Dedifferentiated amniotic fluid mesenchymal stem cell (primary cell): ENCODE results near the gene GPRASP3.
"Not testable (repeated sequence)": the region's sequence is repeated elsewhere in the genome, so short reads cannot be mapped to it uniquely, and the experiment has no call there.

Source experiments
- DNase-seq: peaks from one replicate; pipeline ENCODE4 v3.0.0-alpha.2; 2016; ENCODE audit errors: extremely low spot score

The GPRASP3 gene

GRCh38 chrX:102720237-102721168 lies at the start of gene GPRASP3:
Gene GPRASP3, plus strand, starts transcription at chrX:102720743. Its CDS starts 28,253 bp downstream, at chrX:102748996.
- DNase-seq, result peak; percentile 36

- DNase-seq, result no peak
These were observed 47.7 kb upstream of the GPRASP3 start for GRCh38 chrX:102672856-102673255.

- not testable (repeated sequence) for DNase-seq
These were observed 43.1 kb upstream of the GPRASP3 start for GRCh38 chrX:102677479-102677878.

- DNase-seq, result no peak
These were observed 35.6 kb upstream of the GPRASP3 start for GRCh38 chrX:102684772-102685520.

GRCh38 chrX:102694749-102695148 lies 25.8 kb upstream of the GPRASP3 start:
- no peak for DNase-seq

- no peak for DNase-seq
These were observed 24.2 kb upstream of the GPRASP3 start for GRCh38 chrX:102696306-102696705.

- no peak for DNase-seq
These were observed 23.0 kb upstream of the GPRASP3 start for GRCh38 chrX:102697494-102697893.

GRCh38 chrX:102708900-102709299 lies 11.6 kb upstream of the GPRASP3 start:
- no peak for DNase-seq

- no peak for DNase-seq
These were observed 8.7 kb upstream of the GPRASP3 start for GRCh38 chrX:102711872-102712215.

- no peak for DNase-seq
These were observed 8.2 kb upstream of the GPRASP3 start, which contains the start of gene GPRASP2 for GRCh38 chrX:102712216-102712966. Gene GPRASP2, plus strand, starts transcription at chrX:102712448. Its CDS starts 2,422 bp downstream, at chrX:102714870.

- peak; percentile 38 for DNase-seq
These were observed 7.4 kb upstream of the GPRASP3 start for GRCh38 chrX:102712981-102713625.

- DNase-seq, result no peak
These were observed 5.5 kb upstream of the GPRASP3 start for GRCh38 chrX:102714994-102715393.

- no peak for DNase-seq
These were observed 4.6 kb upstream of the GPRASP3 start for GRCh38 chrX:102715967-102716366.

- not testable (repeated sequence) for DNase-seq
These were observed 595 bp downstream of the GPRASP3 start for GRCh38 chrX:102721169-102721506.

- no peak for DNase-seq
These were observed 2.9 kb downstream of the GPRASP3 start for GRCh38 chrX:102723456-102723855.

GRCh38 chrX:102727761-102728160 lies 7.2 kb downstream of the GPRASP3 start:
- DNase-seq, result no peak

GRCh38 chrX:102728646-102729045 lies 8.1 kb downstream of the GPRASP3 start:
- DNase-seq, result no peak

GRCh38 chrX:102739657-102740056 lies 19.1 kb downstream of the GPRASP3 start:
- no peak for DNase-seq

- DNase-seq, result no peak
These were observed 23.8 kb downstream of the GPRASP3 start for GRCh38 chrX:102744307-102744706.

- no peak for DNase-seq
These were observed 24.9 kb downstream of the GPRASP3 start for GRCh38 chrX:102745513-102745856.

GRCh38 chrX:102745857-102746584 lies 25.5 kb downstream of the GPRASP3 start:
- DNase-seq, result no peak
